H1 (cell line): ENCODE data around the gene MNAT1. TPM values are rescaled to one million over a fixed set of nuclear protein-coding genes. Genes with fewer than 3 reads are reported as not detected.

ENCODE experiments used
- CTCF ChIA-PET: fragments of 300-600 bp; sonication (Branson Sonifier 250); formaldehyde crosslinking; loops from one replicate; lab custom pipeline; 2021; ENCODE audit not compliant: partially characterized antibody; lab: Charles Lee
- POLR2A ChIA-PET: fragments of 300-600 bp; sonication (Branson Sonifier 250); formaldehyde crosslinking; loops from one replicate; lab custom pipeline; 2021; ENCODE audit warnings: inconsistent platforms; ENCODE audit not compliant: partially characterized antibody; lab: Charles Lee
- DNase-seq, 2 experiments: peaks; one replicate each; pipeline versions ENCODE4 v3.0.0 to v3.0.0-alpha.2; 2010 to 2022; ENCODE audit warnings: low spot score in 2 of 2, low read depth in 1 of 2, mixed read lengths in 1 of 2
- FAIRE-seq: peaks from 2 replicates; lab custom pipeline; 2011; peaks lifted over from hg19 to GRCh38; lab: Jason Lieb, UNC
- H2AFZ ChIP-seq: 2 replicates; pipeline ENCODE4 v1.8.1; 2012; ENCODE audit warnings: low read length, inconsistent platforms
- H2AK5ac ChIP-seq: 2 replicates; pipeline ENCODE4 v1.6.1; 2013; ENCODE audit warnings: low read depth, low read length
- H2BK120ac ChIP-seq: replicated peaks from 2 replicates; pipeline ENCODE3; 2013; ENCODE audit warnings: low read depth, low read length, inconsistent platforms
- H2BK12ac ChIP-seq: 2 replicates; pipeline ENCODE4 v1.6.1; 2013; ENCODE audit warnings: low read depth, low read length
- H2BK15ac ChIP-seq: 2 replicates; pipeline ENCODE4 v1.6.1; 2013; ENCODE audit warnings: low read length
- H2BK20ac ChIP-seq: 2 replicates; pipeline ENCODE4 v1.6.1; 2013; ENCODE audit warnings: low read length
- H2BK5ac ChIP-seq: 2 replicates; pipeline ENCODE4 v1.6.1; 2013; ENCODE audit warnings: low read depth, low read length
- H3K14ac ChIP-seq: 2 replicates; pipeline ENCODE4 v1.6.1; 2013; ENCODE audit warnings: inconsistent platforms; ENCODE audit not compliant: insufficient read length
- H3K18ac ChIP-seq: 2 replicates; pipeline ENCODE4 v1.6.1; 2013; ENCODE audit warnings: low read length; ENCODE audit errors: extremely low read depth
- H3K23ac ChIP-seq: 2 replicates; pipeline ENCODE4 v1.6.1; 2013; ENCODE audit warnings: inconsistent platforms; ENCODE audit not compliant: insufficient read length
- H3K23me2 ChIP-seq: 2 replicates; pipeline ENCODE4 v1.6.1; 2013; ENCODE audit warnings: low read depth, low read length
- H3K27ac ChIP-seq: 2 replicates; pipeline ENCODE4 v1.6.1; 2011; ENCODE audit warnings: low read depth, low read length, inconsistent platforms
- H3K27me3 ChIP-seq, 4 experiments: replicated peaks in 1 of 4; 1 replicate in 1 of 4; 2 replicates in 3 of 4; pipeline versions ENCODE4 v1.6.1 to v1.8.1; 2011 to 2013; ENCODE audit warnings: low read length in 3 of 4, mild to moderate bottlenecking in 3 of 4, inconsistent platforms in 2 of 4, mixed read lengths in 2 of 4, moderate library complexity in 1 of 4; ENCODE audit not compliant: control insufficient read depth in 3 of 4, insufficient read depth in 3 of 4; ENCODE audit errors: extremely low read depth in 1 of 4
- H3K36me3 ChIP-seq, 4 experiments: 2 replicates each; pipeline versions ENCODE4 v1.6.1 to v1.8.1; 2011 to 2013; ENCODE audit warnings: mild to moderate bottlenecking in 4 of 4, low read length in 3 of 4, moderate library complexity in 2 of 4, control low read depth in 1 of 4, inconsistent platforms in 1 of 4; ENCODE audit not compliant: insufficient read depth in 4 of 4, control insufficient read depth in 2 of 4
- H3K4ac ChIP-seq: replicated peaks from 2 replicates; pipeline ENCODE3; 2013; ENCODE audit warnings: low read length, low read depth, mixed read lengths, inconsistent platforms; ENCODE audit not compliant: insufficient read length
- H3K4me1 ChIP-seq, 4 experiments: replicated peaks in 1 of 4; 1 replicate in 1 of 4; 2 replicates in 3 of 4; pipeline versions ENCODE4 v1.6.1 to v1.8.1; 2011 to 2013; ENCODE audit warnings: low read length in 3 of 4, inconsistent platforms in 2 of 4, mixed read lengths in 1 of 4; ENCODE audit not compliant: insufficient read depth in 4 of 4, control insufficient read depth in 3 of 4
- H3K4me2 ChIP-seq, 2 experiments: 2 replicates each; pipeline versions ENCODE4 v1.6.1 to v1.8.1; 2011 to 2013; ENCODE audit warnings: low read depth in 2 of 2, low read length in 2 of 2, control low read depth in 1 of 2, inconsistent platforms in 1 of 2, mild to moderate bottlenecking in 1 of 2; ENCODE audit not compliant: insufficient read depth in 1 of 2
- H3K4me3 ChIP-seq, 4 experiments: fragments of 200-600, 300-600 bp in 1 of 4; sonication (generic), shearing (Covaris generic), sonication (Bioruptor Twin) in 1 of 4; 2 replicates each; pipeline versions ENCODE4 v1.5.1 to v1.8.1; 2011 to 2016; ENCODE audit warnings: low read length in 4 of 4, low read depth in 3 of 4, control low read depth in 2 of 4, inconsistent platforms in 2 of 4, mild to moderate bottlenecking in 2 of 4, mixed read lengths in 1 of 4, moderate library complexity in 1 of 4; ENCODE audit not compliant: insufficient read depth in 2 of 4; ENCODE audit errors: extremely low read depth in 1 of 4
- H3K56ac ChIP-seq: replicated peaks from 2 replicates; pipeline ENCODE3; 2013; ENCODE audit warnings: low read depth, mild to moderate bottlenecking, mixed read lengths, low read length, inconsistent platforms; ENCODE audit not compliant: insufficient read length
- H3K79me1 ChIP-seq: 2 replicates; pipeline ENCODE4 v1.6.1; 2013; ENCODE audit warnings: low read depth, low read length, control low read depth
- H3K79me2 ChIP-seq, 2 experiments: 2 replicates each; pipeline versions ENCODE4 v1.6.1 to v1.8.1; 2012 to 2013; ENCODE audit warnings: low read length in 2 of 2, mild to moderate bottlenecking in 2 of 2, inconsistent platforms in 1 of 2; ENCODE audit not compliant: insufficient read depth in 2 of 2, control insufficient read depth in 1 of 2
- H3K9ac ChIP-seq, 4 experiments: replicated peaks in 1 of 4; 1 replicate in 1 of 4; 2 replicates in 3 of 4; pipeline versions ENCODE4 v1.6.1 to v1.8.1; 2011 to 2013; ENCODE audit warnings: low read depth in 3 of 4, low read length in 3 of 4, control low read depth in 2 of 4, mild to moderate bottlenecking in 2 of 4, moderate library complexity in 2 of 4, inconsistent platforms in 1 of 4; ENCODE audit errors: extremely low read depth in 1 of 4
- H3K9me3 ChIP-seq, 2 experiments: 2 replicates each; pipeline versions ENCODE4 v1.6.1 to v1.8.1; 2012 to 2013; ENCODE audit warnings: mild to moderate bottlenecking in 2 of 2, moderate library complexity in 2 of 2, control low read depth in 1 of 2, inconsistent platforms in 1 of 2, low read depth in 1 of 2, low read length in 1 of 2, mixed read lengths in 1 of 2; ENCODE audit not compliant: insufficient read depth in 2 of 2
- H4K20me1 ChIP-seq, 2 experiments: replicated peaks in 1 of 2; 2 replicates each; pipeline versions ENCODE3 to v1.8.1; 2011 to 2013; ENCODE audit warnings: inconsistent platforms in 2 of 2, low read length in 2 of 2, mild to moderate bottlenecking in 1 of 2; ENCODE audit not compliant: insufficient read depth in 2 of 2, control insufficient read depth in 1 of 2
- H4K5ac ChIP-seq: 2 replicates; pipeline ENCODE4 v1.6.1; 2013; ENCODE audit warnings: low read length, low read depth, mixed read lengths, inconsistent platforms; ENCODE audit not compliant: insufficient read length
- H4K8ac ChIP-seq: 2 replicates; pipeline ENCODE4 v1.8.0; 2013; ENCODE audit warnings: mild to moderate bottlenecking, moderate library complexity, low read length, inconsistent platforms; ENCODE audit not compliant: insufficient read depth; ENCODE audit errors: extremely low read depth
- H4K91ac ChIP-seq: replicated peaks from 2 replicates; pipeline ENCODE3; 2013; ENCODE audit warnings: low read length, mixed read lengths, inconsistent platforms; ENCODE audit not compliant: insufficient read length
- CBX8 ChIP-seq: fragments of 300-800, 300-1000 bp; sonication (generic); IDR thresholded peaks from 2 replicates; pipeline ENCODE4 v1.7.1; 2016; ENCODE audit warnings: low read depth, low read length, borderline replicate concordance
- CREB1 ChIP-seq: IDR thresholded peaks from 2 replicates; pipeline ENCODE4 v1.6.1; 2012; ENCODE audit warnings: inconsistent platforms
- CTBP2 ChIP-seq: IDR thresholded peaks from 2 replicates; pipeline ENCODE4 v1.7.0; 2011; ENCODE audit warnings: borderline replicate concordance, mild to moderate bottlenecking, moderate library complexity, mixed read lengths, low read length; ENCODE audit not compliant: insufficient read depth, insufficient read length
- FOSL1 ChIP-seq: IDR thresholded peaks from 2 replicates; pipeline ENCODE4 v1.6.1; 2011; ENCODE audit warnings: mild to moderate bottlenecking, low read depth, low read length, moderate library complexity; ENCODE audit not compliant: insufficient read depth
- GTF2F1 ChIP-seq: IDR thresholded peaks from 2 replicates; pipeline ENCODE4 v1.6.1; 2012; ENCODE audit warnings: low read depth, low read length, improper control_type of control experiment, borderline replicate concordance
- JUND ChIP-seq: IDR thresholded peaks from 2 replicates; pipeline ENCODE4 v1.6.1; 2011; ENCODE audit warnings: mild to moderate bottlenecking, improper control_type of control experiment, low read length
- KDM5A ChIP-seq: fragments of 200-600 bp; IDR thresholded peaks from 2 replicates; pipeline ENCODE4 v1.7.1; 2012; ENCODE audit warnings: mild to moderate bottlenecking, low read length, inconsistent platforms, mixed read lengths
- MAX ChIP-seq: IDR thresholded peaks from 2 replicates; pipeline ENCODE4 v1.6.1; 2012; ENCODE audit warnings: inconsistent platforms
- POLR2A ChIP-seq, 2 experiments: IDR thresholded peaks; 1 replicate in 1 of 2; 2 replicates in 1 of 2; pipeline ENCODE4 v1.6.1; 2011; ENCODE audit warnings: low read depth in 2 of 2, low read length in 2 of 2, mild to moderate bottlenecking in 2 of 2; ENCODE audit errors: control extremely low read depth in 1 of 2
- POU5F1 ChIP-seq: IDR thresholded peaks from 2 replicates; pipeline ENCODE4 v1.6.1; 2011; ENCODE audit warnings: low read depth, mild to moderate bottlenecking, low read length, moderate library complexity
- RBBP5 ChIP-seq: IDR thresholded peaks from 2 replicates; pipeline ENCODE4 v1.7.1; 2012; ENCODE audit warnings: low read depth, mild to moderate bottlenecking, inconsistent platforms, low read length, moderate library complexity, borderline replicate concordance
- RXRA ChIP-seq: IDR thresholded peaks from 2 replicates; pipeline ENCODE4 v1.6.1; 2011; ENCODE audit warnings: low read depth, mild to moderate bottlenecking, low read length, moderate library complexity; ENCODE audit not compliant: insufficient read depth
- SIRT6 ChIP-seq: IDR thresholded peaks from one replicate; pipeline ENCODE4 v1.7.1; 2012; ENCODE audit warnings: low read length, inconsistent platforms
- SIX5 ChIP-seq: IDR thresholded peaks from 2 replicates; pipeline ENCODE4 v1.6.1; 2011; ENCODE audit warnings: mild to moderate bottlenecking, low read depth, low read length
- SP1 ChIP-seq: IDR thresholded peaks from 2 replicates; pipeline ENCODE4 v1.6.1; 2011; ENCODE audit warnings: low read depth, low read length
- SUZ12 ChIP-seq: fragments of 200-600 bp; sonication (generic); IDR thresholded peaks from 2 replicates; pipeline ENCODE4 v1.6.1; 2012; ENCODE audit warnings: mild to moderate bottlenecking, inconsistent platforms, low read length, moderate library complexity, mixed read lengths
- TBP ChIP-seq: IDR thresholded peaks from 2 replicates; pipeline ENCODE4 v1.6.1; 2011; ENCODE audit warnings: low read depth, low read length, improper control_type of control experiment
- WGBS, 2 experiments: shearing (Covaris generic) in 1 of 2; methylation state at CpG; one replicate each; pipeline versions ENCODE4 v1.1.6 to v1.1.7; 2013 to 2015; ENCODE audit warnings: low lambda C conversion rate in 2 of 2, mixed read lengths in 2 of 2, inconsistent platforms in 1 of 2, low coverage in 1 of 2, missing lambda C conversion rate in 1 of 2; ENCODE audit not compliant: insufficient replicate concordance in 2 of 2, insufficient coverage in 1 of 2, insufficient read length in 1 of 2; ENCODE audit errors: extremely low coverage in 1 of 2, missing lambda C conversion rate in 1 of 2; 5-methylcytosine and 5-hydroxymethylcytosine counted together
- polyA plus RNA-seq, 7 experiments: library from polyadenylated mRNA; depleted of rRNA in 3 of 7; stranded (reverse) in 5 of 7; unstranded in 2 of 7; fragments of >200 nt in 5 of 7; fragments of 200-250 nt in 2 of 7; gene quantifications; 1 replicate in 5 of 7; 2 replicates in 1 of 7; 4 replicates in 1 of 7; pipeline versions ENCODE4 v1.2.1 to v1.2.3, GENCODE V29; 2011 to 2013; ENCODE audit warnings: missing spikeins in 2 of 7, mixed read lengths in 2 of 7
- total RNA-seq: library from RNA; stranded (reverse); fragmentation: NEBNext Ultra II Directional; extraction: Animal tissue kit (Norgen Biotek cat#: 25700); gene quantifications from 2 replicates; pipeline ENCODE4 v1.2.1, GENCODE V29; 2021

The MNAT1 gene
- total and polyA plus RNA-seq, 2 of the 8 experiments (the other 6 are each of a cell fraction or from before 2014, with no cell fraction given), result 34.7 to 52.1 TPM

GRCh38 chr14:60878121-60878520, 143.6 kb downstream of the MNAT1 start:
- H3K23me2 ChIP-seq, result no peaks in the 10 kb centered on the region
- no peak overlapping the region for H2BK120ac ChIP-seq
- no peak overlapping the region for H3K27ac ChIP-seq
- TF ChIP-seq MAX, result no peak
- no peak for TF ChIP-seq RXRA
- no peak for TF ChIP-seq CREB1
- TF ChIP-seq SP1, result no peak
- no peak for TF ChIP-seq RBBP5
- TF ChIP-seq KDM5A, result no peak
- TF ChIP-seq CTBP2, result no peak
- no peak for TF ChIP-seq JUND
- TF ChIP-seq SUZ12, result no peak
- no peak for TF ChIP-seq TBP
- TF ChIP-seq GTF2F1, result no peak
- no peak for TF ChIP-seq SIRT6
- TF ChIP-seq CBX8, result no peak
- TF ChIP-seq FOSL1, result no peak
- no peak for TF ChIP-seq POLR2A (IDR thresholded peaks at IDR 0.05; ENCODE audit: control extremely low read depth in 1 of 2, low read depth in 2 of 2, low read length in 2 of 2)
- TF ChIP-seq POU5F1, result no peak
- TF ChIP-seq SIX5, result no peak
- H3K4ac ChIP-seq, result no peak overlapping the region
- no peak overlapping the region for H3K23ac ChIP-seq
- H2BK20ac ChIP-seq, result no peak overlapping the region
- H3K9me3 ChIP-seq, result no peaks in the 10 kb centered on the region
- H3K56ac ChIP-seq, result no peak overlapping the region
- H2BK15ac ChIP-seq, result no peak overlapping the region
- DNase-seq (no peak), FAIRE-seq (no peak)
- H4K5ac ChIP-seq, result no peak overlapping the region
- H2BK12ac ChIP-seq, result no peak overlapping the region
- H3K4me2 ChIP-seq, result no peak overlapping the region
- no peaks in the 10 kb centered on the region for H3K4me1 ChIP-seq
- H3K14ac ChIP-seq, result no peak overlapping the region
- H3K4me3 ChIP-seq, result no peak overlapping the region
- 100% methylated on average over 1 of the region's 1 CpG; no CpG with 5 or more reads in 1 of the 2 experiments for WGBS, 2 experiments
- ChIA-PET CTCF (no interaction called here), POLR2A (no interaction called here)
- H3K79me2 ChIP-seq, result no peaks in the 10 kb centered on the region
- H3K18ac ChIP-seq, result no peak overlapping the region
- no peaks in the 10 kb centered on the region for H3K27me3 ChIP-seq
- H4K91ac ChIP-seq, result no peak overlapping the region
- no peak overlapping the region for H4K8ac ChIP-seq
- no peak overlapping the region for H2AFZ ChIP-seq
- H3K36me3 ChIP-seq, result peaks cover 0 to 3% (median 0%) of the 10 kb centered on the region in 4 experiments; a peak in 3 of 8 replicates
- H4K20me1 ChIP-seq, result no peaks in the 10 kb centered on the region
- no peak overlapping the region for H2BK5ac ChIP-seq
- H3K79me1 ChIP-seq, result no peaks in the 10 kb centered on the region
- H2AK5ac ChIP-seq, result no peak overlapping the region
- no peak overlapping the region for H3K9ac ChIP-seq
